Measurements from ENCODE around the gene TRIM5. TPM values are rescaled to one million over a fixed set of nuclear protein-coding genes. Genes with fewer than 3 reads are reported as not detected.
A peak's percentile ranks its signal among the peaks of the same experiment; 100 is the strongest.
"Not testable (repeated sequence)": the region's sequence is repeated elsewhere in the genome, so short reads cannot be mapped to it uniquely, and the experiment has no call there.

Gene TRIM5
- total RNA-seq, 2 donors from 2014 or later = 7.9 to 10.0 TPM

GRCh38 chr11:5684036-5684645 lies 733 bp downstream of the TRIM5 start:
- no peak for DNase-seq (ENCODE audit: low spot score)
- Histone ChIP-seq H3K4me3 (peak overlapping the region; percentile 36 to 47), H3K27me3 (no peaks in the 10 kb centered on the region), H3K27ac (peak overlapping the region; percentile 87 to 89), H3K36me3 (peaks cover 6% of the 10 kb centered on the region), H3K9me3 (no peaks in the 10 kb centered on the region), H3K4me1 (peaks cover 0 to 24% of the 10 kb centered on the region in 2 donors)
- TF ChIP-seq CTCF (IDR thresholded peaks at IDR 0.05) = no peak

GRCh38 chr11:5683620-5684019 lies 1.3 kb downstream of the TRIM5 start:
- H3K27me3 ChIP-seq; H3K9me3 ChIP-seq; H3K36me3 ChIP-seq; DNase-seq (ENCODE audit: low spot score): not testable (repeated sequence)
- peak overlapping the region in 1 of 2 donors; percentile 47 for H3K4me3 ChIP-seq
- peak overlapping the region; percentile 87 to 89 for H3K27ac ChIP-seq
- H3K4me1 ChIP-seq = peaks cover 0 to 24% of the 10 kb centered on the region in 2 donors

- H3K9me3 ChIP-seq; H3K4me3 ChIP-seq; H3K36me3 ChIP-seq; DNase-seq (ENCODE audit: low spot score); H3K27me3 ChIP-seq; H3K27ac ChIP-seq: not testable (repeated sequence)
- H3K4me1 ChIP-seq = peaks cover 0 to 24% of the 10 kb centered on the region in 2 donors
Observed at GRCh38 chr11:5682890-5683441, 1.9 kb downstream of the TRIM5 start.

- Histone ChIP-seq H3K9me3 (no peaks in the 10 kb centered on the region), H3K27me3 (no peaks in the 10 kb centered on the region), H3K4me1 (peaks cover 0 to 19% of the 10 kb centered on the region in 2 donors), H3K36me3 (peaks cover 10% of the 10 kb centered on the region), H3K27ac (no peak overlapping the region), H3K4me3 (no peak overlapping the region)
- TF ChIP-seq CTCF (IDR thresholded peaks at IDR 0.05) = no peak
- DNase-seq (ENCODE audit: low spot score) = no peak
Observed at GRCh38 chr11:5679811-5680210, 5.1 kb downstream of the TRIM5 start.

- no peaks in the 10 kb centered on the region for H3K4me1 ChIP-seq
- no peaks in the 10 kb centered on the region for H3K27me3 ChIP-seq
- TF ChIP-seq CTCF (IDR thresholded peaks at IDR 0.05) = no peak
- no peak for DNase-seq (ENCODE audit: low spot score)
- no peaks in the 10 kb centered on the region for H3K9me3 ChIP-seq
- no peak overlapping the region for H3K4me3 ChIP-seq
- no peak overlapping the region for H3K27ac ChIP-seq
- peaks cover 10% of the 10 kb centered on the region for H3K36me3 ChIP-seq
Observed at GRCh38 chr11:5674391-5674790, 10.5 kb downstream of the TRIM5 start.

- TF ChIP-seq CTCF (IDR thresholded peaks at IDR 0.05) = no peak
- H3K4me1 ChIP-seq = no peaks in the 10 kb centered on the region
- H3K36me3 ChIP-seq = peaks cover 4% of the 10 kb centered on the region
- DNase-seq (ENCODE audit: low spot score) = no peak
- H3K27ac ChIP-seq = no peak overlapping the region
- H3K4me3 ChIP-seq = no peak overlapping the region
- H3K9me3 ChIP-seq = no peaks in the 10 kb centered on the region
- no peaks in the 10 kb centered on the region for H3K27me3 ChIP-seq
Observed at GRCh38 chr11:5671831-5672230, 13.0 kb downstream of the TRIM5 start.

- Histone ChIP-seq H3K4me3 (no peak overlapping the region), H3K4me1 (no peaks in the 10 kb centered on the region), H3K9me3 (no peaks in the 10 kb centered on the region), H3K36me3 (peaks cover 4% of the 10 kb centered on the region), H3K27ac (no peak overlapping the region), H3K27me3 (no peaks in the 10 kb centered on the region)
- no peak for TF ChIP-seq CTCF (IDR thresholded peaks at IDR 0.05)
- no peak for DNase-seq (ENCODE audit: low spot score)
Observed at GRCh38 chr11:5666402-5666793, 18.5 kb downstream of the TRIM5 start.

Data from right atrium auricular region (tissue), 2 donors.